Measurements from ENCODE around the gene CARNS1.

Gene CARNS1

GRCh38 chr11:67415501-67416304 is at the start of gene CARNS1:
CARNS1 (plus strand) TSS chr11:67415678; CDS start chr11:67416200, 522 bp downstream.
- TF ChIP-seq, protein P1, sequence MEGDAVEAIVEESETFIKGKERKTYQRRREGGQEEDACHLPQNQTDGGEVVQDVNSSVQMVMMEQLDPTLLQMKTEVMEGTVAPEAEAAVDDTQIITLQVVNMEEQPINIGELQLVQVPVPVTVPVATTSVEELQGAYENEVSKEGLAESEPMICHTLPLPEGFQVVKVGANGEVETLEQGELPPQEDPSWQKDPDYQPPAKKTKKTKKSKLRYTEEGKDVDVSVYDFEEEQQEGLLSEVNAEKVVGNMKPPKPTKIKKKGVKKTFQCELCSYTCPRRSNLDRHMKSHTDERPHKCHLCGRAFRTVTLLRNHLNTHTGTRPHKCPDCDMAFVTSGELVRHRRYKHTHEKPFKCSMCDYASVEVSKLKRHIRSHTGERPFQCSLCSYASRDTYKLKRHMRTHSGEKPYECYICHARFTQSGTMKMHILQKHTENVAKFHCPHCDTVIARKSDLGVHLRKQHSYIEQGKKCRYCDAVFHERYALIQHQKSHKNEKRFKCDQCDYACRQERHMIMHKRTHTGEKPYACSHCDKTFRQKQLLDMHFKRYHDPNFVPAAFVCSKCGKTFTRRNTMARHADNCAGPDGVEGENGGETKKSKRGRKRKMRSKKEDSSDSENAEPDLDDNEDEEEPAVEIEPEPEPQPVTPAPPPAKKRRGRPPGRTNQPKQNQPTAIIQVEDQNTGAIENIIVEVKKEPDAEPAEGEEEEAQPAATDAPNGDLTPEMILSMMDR (IDR thresholded peaks at IDR 0.05; ENCODE audit: low read depth, low read length, missing control alignments), result no peak
- H3K4me3 ChIP-seq (ENCODE audit: low read depth, low read length), result no peak within 1 kb of the TSS
- in situ Hi-C loops (cut with HindIII; ENCODE audit: low sequenced_read_pairs), result no loop called here
- DNase-seq (ENCODE audit: low read depth), result no peak

GRCh38 chr11:67365736-67366444 is 49.6 kb upstream of the CARNS1 start:
- in situ Hi-C loops (cut with HindIII; ENCODE audit: low sequenced_read_pairs), result no loop called here
- H3K4me3 ChIP-seq (ENCODE audit: low read depth, low read length), result no peak overlapping the region
- TF ChIP-seq, protein P1 (IDR thresholded peaks at IDR 0.05; ENCODE audit: low read depth, low read length, missing control alignments), result no peak
- no peak for DNase-seq (ENCODE audit: low read depth)

DNA sequence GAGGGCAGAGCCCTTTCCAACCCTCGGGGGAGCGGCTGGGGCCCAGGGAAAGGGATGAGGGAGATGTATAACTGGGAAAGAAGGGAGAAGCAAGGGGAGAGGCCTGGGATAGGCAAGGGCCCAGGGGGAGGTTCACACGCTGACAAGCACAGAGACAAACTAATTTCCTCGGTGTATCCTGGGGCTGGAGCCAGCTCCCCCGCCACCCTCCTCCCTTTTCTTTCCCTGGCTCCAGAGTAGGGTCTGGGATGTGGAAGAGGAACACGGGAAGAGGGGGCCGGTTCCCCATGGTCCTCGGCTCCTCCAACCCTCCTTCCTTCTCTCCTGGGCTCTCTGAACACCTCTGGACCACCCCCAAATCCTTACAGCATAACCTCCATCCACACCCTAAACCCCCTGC is 48.9 kb upstream of the CARNS1 start:
- in situ Hi-C loops (cut with HindIII; ENCODE audit: low sequenced_read_pairs), result no loop called here
- DNase-seq (ENCODE audit: low read depth), result no peak
- TF ChIP-seq, protein P1 (IDR thresholded peaks at IDR 0.05; ENCODE audit: low read depth, low read length, missing control alignments), result no peak
- H3K4me3 ChIP-seq (ENCODE audit: low read depth, low read length), result no peak overlapping the region

- no peak for DNase-seq (ENCODE audit: low read depth)
- TF ChIP-seq, protein P1 (IDR thresholded peaks at IDR 0.05; ENCODE audit: low read depth, low read length, missing control alignments), result no peak
Observed at GRCh38 chr11:67366961-67367760, 48.3 kb upstream of the CARNS1 start.

GRCh38 chr11:67367761-67368227 is 47.7 kb upstream of the CARNS1 start:
- TF ChIP-seq, protein P1 (IDR thresholded peaks at IDR 0.05; ENCODE audit: low read depth, low read length, missing control alignments), result no peak
- DNase-seq (ENCODE audit: low read depth), result no peak
- in situ Hi-C loops (cut with HindIII; ENCODE audit: low sequenced_read_pairs), result no loop called here
- no peak overlapping the region for H3K4me3 ChIP-seq (ENCODE audit: low read depth, low read length)

More at GRCh38 chr11:67366961-67367760, 48.3 kb upstream of the CARNS1 start:
- in situ Hi-C loops (cut with HindIII; ENCODE audit: low sequenced_read_pairs), result no loop called here
- no peak overlapping the region for H3K4me3 ChIP-seq (ENCODE audit: low read depth, low read length)

DNA sequence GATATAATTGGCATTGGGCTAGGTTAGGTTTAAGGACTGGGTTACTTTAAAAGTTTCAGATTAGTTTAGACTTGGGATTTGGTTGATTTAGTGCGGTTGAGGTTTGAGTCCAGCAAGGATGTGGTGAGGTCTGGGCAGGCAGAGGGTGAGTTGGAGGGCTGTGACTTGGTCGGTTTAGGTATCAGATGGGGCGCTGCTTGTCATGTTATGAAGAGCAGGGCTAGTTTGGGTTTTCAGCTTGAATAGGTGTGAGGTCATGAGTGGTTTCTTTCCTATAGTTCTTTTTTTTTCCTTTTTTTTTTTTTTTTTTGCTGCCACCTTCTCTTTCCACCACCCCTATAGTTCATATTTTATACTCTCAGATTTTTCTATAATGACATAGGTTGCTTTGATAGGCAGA is 46.9 kb upstream of the CARNS1 start:
- TF ChIP-seq, protein P1 (IDR thresholded peaks at IDR 0.05; ENCODE audit: low read depth, low read length, missing control alignments), result no peak
- no peak for DNase-seq (ENCODE audit: low read depth)
- no peak overlapping the region for H3K4me3 ChIP-seq (ENCODE audit: low read depth, low read length)
- in situ Hi-C loops (cut with HindIII; ENCODE audit: low sequenced_read_pairs), result no loop called here

Data from astrocyte of the cerebellum (primary cell).